ENCODE measurements around the gene RNF212.

Gene RNF212

DNA sequence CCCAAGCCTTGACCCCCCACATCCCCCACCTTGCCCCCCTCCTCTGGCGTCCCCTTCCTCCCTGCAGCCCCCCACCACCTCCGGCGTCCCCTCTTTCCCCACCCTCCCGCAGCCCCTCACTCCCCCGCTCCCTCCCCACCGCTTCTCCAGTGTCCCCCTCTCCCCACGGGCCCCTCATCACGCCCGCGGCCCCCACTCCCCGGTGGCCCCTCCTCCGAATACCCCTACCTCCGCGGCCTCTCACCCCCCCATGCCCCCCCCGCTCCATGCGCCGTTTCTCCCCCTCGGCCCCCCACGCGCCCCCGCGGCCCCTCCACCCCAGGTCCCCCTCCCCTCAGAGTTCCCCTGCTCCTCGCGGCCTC is 562 bp downstream of the RNF212 start:
- no peak for DNase-seq

DNA sequence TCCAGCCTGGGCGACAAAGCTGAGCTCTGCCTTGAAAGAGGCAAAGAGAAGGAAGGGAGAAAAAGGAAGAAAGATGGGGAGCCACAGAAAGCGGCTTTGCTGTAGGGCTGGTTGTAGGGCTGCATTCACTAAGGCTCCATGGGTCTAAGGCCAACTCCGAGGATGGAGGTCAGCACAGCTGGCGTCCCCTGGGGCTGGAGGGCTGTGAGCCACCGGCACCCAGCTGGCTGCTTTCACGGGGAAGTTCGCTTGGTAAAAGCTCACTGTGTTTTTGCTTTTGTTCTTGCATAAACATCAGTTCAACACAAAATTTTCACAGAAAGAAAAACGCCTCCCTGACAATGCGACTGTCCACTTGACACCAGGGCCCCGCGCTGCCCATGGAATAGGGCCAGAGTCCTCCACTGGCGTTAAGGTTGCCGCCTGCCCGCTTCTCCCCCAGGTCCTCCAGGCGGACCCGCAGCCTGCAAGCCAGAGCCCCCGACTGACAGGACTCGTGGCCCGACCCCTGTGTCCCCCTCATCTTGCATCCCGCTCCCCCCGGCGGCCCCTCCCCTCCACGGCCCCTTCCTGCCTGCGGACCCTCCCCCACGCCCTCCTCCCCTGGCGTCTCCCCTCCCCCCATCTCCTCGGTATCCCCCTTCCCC is 1.1 kb downstream of the RNF212 start:
- DNase-seq = no peak

DNA sequence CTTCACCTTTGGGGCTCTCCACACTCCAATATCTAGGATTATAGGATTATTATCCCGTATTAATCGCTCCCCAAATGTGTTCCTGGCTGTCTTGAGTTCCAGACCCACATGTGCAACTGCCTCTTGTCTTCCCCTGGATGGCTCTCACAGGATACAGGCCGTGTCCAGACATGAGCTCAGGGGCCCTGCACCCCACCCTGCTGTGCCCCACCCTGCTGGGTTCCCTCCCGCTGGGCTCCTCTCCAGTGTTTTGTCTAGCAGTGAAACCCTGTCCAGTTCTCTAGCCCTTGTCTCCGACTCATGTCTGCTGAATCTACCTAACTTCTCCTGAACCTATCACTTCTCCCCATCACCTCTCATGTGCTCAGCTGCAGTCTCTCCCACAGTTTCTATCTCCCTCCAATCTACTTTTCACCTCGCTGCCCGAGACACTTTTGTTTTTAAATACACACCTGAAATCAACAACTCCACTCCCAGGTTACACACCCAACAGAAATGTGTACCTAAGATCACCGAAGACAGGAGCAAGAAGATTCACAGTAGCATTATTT is 2.0 kb downstream of the RNF212 start:
- DNase-seq = no peak

DNA sequence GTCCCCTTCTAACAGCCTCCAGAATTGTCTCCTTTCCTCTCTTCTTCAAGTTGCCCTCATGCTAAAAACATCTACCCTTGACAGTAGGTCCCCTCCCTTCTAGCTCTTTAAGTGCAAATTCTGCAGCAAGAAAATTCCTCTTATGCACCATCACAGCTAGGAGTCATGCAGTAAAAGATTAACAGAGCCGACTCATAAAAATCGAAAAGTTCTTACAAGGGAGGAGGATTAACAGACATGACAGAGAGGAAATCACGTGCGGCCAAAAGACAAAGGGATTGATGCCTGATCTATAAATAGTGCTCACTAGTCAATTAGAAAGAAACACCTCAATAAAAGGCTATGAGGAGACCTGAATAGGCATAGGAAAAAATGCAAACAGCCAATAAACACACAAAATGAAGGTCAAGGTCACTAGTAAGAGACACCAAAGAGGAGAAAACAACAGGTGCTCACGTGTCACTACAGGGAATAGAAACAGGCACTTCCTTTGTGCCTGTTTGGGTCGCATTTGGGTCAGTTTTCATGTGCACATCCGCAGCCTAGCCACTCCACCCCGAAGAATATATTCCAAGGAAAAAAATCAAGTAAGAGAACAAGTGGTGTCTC is 3.4 kb downstream of the RNF212 start:
- DNase-seq = no peak

DNA sequence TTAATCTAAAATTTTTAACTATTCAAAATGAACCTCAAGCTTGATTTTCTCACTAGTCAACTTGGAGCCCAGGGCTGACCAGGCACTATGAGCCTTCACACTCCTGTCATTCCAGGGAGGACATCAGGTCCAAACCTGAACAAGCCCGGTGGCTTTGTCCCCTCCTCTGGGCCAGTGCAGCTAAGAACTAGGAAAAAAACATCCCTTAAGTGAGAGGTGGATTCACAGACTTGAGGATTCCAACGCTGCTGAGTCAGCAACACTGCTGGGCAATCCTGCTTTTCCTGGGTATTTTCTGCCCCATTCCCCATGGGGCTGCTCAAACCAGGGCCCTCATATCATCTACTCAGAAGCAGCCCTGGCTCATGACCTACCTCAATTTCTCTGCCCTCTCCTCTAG is 4.0 kb downstream of the RNF212 start:
- no peak for DNase-seq

DNA sequence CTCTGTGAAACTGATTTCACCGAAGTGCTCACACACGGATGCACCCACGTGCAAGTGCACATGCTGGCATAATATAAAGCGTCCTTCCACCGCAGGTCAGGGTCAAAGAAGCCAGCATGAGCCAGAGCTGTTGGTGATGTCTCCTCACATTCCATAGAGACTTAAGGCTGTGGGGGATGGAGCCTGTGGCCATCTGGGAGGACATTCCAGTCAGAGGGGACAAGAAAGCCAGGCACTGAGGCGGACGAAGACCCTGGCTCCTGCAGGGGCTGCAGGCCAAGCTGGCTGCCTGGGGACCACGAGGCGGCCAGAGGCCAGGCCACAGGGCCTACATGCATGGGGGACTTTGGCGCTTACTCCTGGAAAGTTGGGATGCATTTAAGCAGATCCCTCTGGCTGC is 7.7 kb downstream of the RNF212 start:
- no peak for DNase-seq

DNA sequence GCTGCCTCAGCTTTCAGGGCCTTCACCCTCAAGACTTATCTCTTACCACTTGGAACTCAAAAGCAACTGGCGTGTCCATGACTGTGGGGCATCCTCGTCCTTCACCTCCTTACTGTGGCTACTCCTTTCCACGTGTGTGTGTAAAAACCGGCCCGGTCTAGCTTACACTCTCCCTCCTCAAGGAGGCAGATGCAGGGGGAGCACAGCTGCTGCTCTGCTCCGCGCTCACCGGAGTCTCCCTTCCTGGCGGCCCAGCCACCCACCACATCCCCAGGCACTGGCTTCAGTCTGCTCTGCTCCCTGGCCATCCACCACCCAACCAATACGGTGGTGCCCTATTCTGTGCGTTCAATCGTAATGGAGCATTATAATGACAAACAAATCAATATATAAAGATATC is 8.3 kb downstream of the RNF212 start:
- no peak for DNase-seq

DNA sequence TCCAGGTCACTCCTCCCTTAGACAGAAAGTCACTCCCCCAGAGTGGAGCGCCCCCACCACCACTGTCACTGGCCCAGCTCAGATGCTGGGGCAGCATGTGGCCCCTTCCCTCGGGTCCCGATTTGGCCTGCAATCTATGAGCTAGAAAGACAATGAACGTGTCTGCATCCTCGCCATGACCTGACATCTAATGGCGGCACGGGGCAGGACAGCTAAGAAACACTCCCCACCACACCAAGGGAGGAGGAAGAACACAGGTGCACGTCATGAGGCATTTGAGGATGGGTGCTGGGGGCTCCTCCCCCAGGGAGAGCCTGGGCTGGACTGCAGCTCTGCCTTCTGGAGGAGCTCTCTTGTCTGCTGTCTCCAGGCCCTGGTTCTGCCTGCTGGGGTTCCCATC is 8.7 kb downstream of the RNF212 start:
- DNase-seq = no peak

DNA sequence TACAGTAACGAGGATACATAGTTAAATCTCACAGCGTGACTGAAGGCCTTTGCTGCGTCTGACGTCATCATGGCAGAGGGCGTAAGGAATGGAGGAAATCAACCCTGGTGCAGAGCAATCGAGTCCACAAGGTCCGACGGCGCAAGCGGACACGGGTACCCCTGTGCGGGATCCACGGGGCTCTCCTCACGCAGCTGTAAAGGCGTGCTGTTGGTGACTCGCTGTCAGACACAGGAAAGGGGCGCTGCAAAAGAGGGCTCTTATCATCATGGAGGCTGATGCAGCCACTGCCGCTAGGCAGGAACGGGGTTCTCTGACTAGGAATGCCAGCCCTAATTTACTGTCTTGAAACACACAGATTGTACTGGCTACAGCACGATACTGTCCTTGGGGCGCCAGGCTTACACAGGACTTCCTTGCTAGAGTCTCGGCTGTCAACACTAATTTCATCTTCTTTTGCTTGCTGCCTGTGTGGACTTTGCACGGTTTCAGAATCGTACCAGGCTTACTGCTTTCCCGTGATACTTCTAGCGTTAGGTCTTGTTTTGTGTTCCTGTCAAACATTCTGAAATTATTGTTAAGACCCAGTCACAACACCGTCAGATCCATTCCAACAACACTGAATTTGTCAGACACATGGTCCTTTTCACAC is 13.6 kb downstream of the RNF212 start:
- DNase-seq = no peak

DNA sequence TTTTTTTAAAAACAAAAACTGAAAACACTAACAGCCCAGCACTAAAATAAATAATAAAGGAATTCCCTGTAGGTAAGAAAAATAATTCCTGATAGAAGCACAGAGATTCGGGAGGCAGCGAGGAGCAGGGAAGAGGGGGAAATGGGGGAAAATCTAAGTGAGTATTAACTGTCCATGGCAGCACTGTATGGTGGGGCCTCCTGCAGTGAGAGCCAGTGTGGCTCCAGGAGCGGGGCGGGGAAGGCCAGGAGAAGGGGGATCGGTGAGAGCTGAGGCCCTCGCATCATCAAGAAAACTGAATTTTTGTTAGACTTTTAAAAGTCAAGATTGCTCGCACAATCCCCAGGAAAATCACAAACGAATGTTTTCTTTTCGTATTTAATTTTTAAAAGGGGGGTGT is 14.1 kb downstream of the RNF212 start:
- DNase-seq = no peak

DNA sequence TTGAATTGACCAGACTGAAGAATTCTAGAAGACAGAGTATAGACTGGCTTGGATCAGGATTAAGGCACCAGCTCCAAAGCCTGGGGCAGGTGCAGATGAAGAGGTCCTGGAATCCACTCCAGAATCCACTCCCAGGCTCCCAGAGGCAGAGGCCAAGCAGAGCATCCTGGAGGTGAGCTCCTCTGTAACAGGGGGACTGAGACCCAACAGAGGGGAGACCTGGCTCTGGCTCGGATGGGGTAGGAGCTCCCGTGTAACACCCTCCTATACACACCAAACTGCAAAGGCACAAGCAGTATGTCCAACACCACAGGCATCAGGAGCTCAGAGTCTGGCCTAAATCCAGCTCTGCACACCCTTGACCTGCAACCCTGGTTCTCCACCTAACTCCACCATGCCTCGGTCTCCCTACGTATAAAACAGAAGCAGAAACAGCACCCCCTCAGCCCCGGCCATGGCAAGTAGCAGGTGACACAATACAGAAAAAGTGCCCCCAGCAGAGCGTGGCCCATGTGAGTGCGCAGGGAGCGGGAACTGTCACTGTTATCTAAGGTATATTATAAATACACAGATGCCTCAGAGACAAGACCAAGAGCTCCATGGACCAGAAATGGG is 14.9 kb downstream of the RNF212 start:
- DNase-seq = no peak

DNA sequence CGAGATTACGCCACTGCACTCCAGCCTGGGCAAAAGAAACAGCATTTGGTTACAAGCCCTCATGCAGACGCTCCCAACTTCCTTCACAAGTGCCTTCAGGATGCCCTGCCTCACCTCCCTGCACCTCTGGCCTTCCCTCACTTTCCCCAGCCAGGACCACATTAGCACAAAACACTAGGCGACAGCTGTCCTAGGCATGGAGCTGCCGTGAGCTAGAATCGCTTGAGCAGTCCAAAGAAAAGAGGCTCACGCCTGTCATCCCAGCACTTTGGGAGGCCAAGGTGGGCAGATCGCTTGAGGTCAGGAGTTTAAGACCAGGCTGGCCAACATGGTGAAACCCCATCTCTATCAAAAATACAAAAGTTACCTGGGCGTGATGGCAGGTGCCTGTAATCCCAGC is 15.8 kb downstream of the RNF212 start:
- no peak for DNase-seq

DNA sequence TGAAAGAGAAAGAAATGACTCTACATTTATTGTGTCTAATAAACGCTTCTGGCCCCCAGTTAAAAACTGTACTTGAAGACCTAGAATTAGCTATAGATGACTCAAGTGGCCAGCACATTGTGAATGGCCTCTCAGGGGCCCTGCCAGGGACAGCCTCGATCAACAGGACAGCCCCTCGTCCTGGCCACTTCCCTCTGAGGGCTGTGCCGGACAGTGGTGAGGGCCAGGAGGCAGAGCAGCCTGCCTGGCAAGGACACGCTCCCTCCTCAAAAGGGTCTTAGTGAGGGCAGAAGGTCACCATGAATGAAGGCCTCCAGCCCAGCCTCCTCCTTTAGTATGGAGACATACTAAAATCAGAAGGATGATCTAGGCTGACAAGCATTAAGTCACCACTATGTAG is 16.5 kb downstream of the RNF212 start:
- DNase-seq = no peak

DNA sequence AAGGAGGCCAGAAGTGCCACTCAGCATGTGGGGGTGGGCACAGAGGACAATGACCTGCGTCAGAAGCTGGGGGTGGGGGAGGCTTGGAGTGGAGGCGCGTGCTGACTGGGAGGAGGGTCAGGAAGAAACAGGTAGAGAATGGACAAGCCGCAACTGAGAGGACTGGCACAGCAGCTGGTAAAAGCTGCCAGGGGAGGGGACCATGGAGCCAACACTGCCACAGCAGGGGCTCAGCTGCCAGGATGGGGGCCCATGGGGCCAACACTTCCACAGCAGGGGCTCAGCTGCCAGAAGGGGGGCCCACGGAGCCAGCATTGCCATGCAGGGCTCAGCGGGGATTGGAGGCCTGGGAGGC is 19.1 kb downstream of the RNF212 start:
- DNase-seq = no peak

DNA sequence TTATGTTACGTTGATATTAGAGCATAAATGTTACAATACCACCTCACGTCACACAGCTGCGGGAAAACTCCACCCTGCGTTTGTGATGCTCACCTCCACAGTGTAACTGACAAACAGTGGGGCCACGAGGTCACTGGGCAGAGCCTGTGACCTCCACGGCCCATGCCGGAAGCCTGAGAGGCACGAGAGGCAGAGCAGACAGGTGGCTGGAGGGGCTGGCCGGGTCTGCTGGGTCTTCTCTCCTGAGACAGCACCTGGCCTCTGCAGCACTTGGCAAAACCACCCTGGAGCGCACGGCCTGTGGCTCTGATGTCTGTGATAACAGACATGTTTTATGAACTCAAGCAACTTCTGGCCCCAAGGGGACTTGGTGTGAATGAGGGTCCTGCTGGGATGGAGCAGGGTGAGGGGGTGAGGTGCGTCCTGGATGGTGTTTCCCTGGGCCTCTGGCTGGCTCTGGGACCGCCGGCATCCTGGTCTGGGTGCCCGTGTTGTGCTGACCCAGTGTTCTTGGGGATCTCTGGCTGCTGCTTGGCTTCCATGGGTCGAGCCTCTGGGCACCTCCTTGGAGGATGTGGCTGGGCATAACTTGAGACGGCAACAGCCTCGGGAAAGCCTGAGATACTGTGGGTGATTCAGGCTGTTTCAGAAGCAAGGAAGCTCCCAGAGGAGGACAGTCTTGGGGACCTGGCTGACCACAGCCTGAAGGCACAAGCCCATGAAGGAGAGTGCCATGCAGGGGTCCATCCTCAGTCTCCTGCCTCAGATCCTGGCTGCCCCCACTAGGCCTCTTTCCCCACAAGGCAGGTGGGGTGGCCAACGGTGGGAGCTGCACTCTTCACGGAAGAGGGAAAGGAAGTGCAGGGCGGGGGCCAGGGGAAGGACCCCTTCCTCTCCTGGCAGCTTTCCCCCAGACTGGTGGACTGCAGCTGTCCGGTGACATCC is 19.7 kb downstream of the RNF212 start:
- DNase-seq = no peak

DNA sequence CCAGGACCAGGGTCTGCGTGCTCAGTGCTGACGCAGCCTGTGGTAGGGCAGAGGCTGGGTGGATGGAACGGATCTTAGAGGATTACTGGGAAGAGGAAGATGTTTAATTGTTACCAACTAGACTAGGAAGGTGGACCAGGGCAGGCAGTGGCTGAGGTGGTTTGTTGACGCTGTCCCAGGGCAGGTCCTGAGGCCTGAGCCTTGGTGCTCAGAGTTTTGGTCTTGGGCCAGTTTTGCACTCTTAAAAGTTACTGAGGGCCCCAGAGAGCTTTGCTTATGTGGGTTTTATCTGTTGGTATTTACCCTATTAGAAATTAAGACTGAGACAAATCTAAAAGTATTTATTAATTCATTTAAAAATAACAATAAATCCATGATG is 20.4 kb downstream of the RNF212 start:
- DNase-seq = no peak

DNA sequence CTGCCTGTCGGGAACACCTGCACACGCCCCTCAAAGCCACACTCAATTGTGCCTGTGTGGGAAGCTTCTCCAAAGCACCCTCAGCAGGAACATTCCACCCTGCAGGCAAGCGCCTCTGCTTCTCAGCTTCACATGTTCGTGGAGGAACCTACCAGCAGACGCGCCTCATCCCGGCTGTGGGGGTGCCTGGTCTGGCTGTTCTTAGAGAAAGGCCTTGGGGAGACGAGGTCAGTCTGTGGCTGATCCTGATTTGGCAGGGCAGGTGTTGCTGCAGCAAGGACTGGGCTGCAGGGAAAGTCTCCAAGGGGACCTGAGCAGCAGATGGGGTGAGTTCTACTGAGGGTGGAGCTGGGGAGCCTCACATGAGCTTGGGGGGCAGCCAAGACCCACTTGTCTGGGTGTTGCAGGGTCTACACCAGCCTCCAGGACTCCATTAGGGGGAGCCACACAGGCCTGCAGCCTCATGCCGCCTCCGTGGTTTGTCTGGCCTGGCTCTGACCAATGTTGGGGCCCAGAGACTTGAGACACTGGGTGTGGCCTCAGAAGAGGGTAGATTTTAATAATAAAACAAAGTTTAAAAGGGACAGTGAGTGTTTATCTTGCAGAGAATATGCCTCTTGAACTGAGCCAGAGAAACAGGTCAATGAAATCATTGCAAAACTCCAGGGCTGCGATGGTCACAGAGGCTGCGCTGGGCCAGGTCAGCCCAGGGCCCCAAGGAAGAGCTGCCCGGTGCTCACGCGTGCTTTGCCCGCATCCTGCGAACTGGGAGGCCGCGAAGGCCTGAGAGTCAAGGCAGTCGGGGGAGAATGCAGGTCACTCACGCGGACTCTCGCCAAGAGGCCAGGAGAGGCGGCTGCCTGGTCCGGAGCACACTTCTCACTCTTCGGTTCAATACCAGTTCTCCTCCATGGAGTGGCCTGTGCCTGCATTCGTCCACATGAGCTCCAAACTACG is 21.1 kb downstream of the RNF212 start:
- DNase-seq = no peak

DNA sequence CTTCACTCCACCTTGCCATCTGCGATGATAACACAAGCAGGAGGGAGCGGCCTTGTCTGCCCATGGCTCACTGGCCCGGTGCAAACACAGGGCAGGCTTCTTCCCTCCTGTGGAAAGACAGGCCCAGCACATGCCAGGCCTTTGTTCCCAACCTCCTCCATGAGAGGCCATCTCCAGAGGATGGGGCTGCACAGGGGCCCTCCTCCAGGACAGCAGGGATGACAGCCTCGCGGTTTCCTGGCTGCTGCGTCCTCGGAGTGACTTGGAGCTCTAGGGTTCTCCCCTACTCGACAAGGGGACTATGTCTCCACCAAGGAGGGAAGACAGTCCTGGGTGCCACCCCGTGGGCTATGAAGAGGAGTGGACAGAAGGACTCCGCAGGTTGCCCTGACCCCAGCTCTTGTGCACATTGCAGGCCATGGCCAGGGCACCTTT is 21.8 kb downstream of the RNF212 start:
- no peak for DNase-seq

DNA sequence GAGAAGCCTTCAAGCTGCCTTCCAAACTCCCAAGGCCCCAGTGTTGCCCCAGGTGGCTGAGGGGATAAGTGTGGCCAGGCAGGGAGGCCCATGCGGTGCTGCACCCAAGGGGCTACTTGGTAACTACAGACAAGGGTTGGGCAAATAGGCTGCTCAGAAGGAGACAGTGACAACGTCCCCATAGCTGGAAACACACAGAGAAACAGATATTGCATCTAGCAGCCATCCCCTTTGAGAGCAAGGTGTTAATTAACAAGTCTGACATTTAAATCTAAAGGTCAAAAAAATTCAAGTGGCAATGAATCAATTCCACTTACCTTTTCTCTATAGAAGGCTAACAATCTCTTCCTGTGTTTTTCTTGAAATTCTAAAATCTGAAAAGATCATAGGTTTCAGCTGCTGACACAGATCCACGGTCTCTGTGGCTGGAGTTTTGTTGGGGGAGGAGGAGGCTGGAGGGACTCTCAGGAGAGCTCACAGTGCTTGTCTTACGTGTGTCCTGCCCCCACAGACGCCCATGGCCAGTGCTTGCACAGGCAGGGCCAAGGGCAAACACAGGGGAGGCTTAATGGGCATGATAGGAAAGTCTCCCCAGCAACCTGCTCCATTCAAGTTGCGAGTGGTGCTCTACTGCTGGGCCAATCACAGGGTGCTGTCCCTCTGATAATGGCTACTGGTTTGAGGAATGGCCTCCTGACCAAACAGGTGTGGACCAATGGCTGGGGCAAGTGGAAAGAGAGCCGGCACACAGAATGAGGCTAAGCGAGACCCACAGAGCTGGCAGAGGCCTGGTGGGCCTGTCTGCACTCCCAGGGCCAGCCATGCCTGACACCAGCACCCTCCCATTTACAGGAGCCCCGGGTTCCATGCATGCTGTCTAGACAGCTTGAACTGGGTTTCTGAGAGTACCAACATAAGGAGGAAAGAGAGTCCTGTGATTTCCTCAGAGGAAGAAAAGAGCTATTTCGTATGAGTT is 22.6 kb downstream of the RNF212 start:
- DNase-seq = no peak

DNA sequence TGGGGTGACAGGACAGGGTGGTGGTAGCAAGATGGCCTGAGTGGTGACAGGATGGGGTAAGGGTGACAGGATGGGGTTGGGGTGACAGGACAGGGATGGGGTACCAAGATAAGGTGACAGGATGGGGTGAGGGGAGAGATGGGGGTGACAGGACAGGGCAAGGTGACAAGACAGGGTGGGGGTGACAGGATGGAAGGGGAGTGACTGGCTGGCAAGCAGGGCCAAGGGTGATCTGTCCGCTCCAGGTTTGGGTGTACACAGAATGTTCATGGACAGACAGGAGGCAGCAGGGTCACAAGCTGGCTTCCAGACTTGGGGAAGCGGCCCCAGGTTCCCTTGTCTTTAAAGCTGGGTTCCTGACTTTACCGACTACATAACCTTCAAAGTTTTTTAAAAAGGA is 23.3 kb downstream of the RNF212 start:
- DNase-seq = no peak

Data from right hindlimb (tissue), 1 donor.